ENCODE measurements around the gene OR51L1.

GRCh38 chr11:5042091-5042490, 47.4 kb downstream of the OR51L1 start:
- TF ChIP-seq CTCF (IDR thresholded peaks at IDR 0.05 in 8 of 11, conservative IDR thresholded peaks at IDR 0.05 in 3 of 11) (no peak), POLR2AphosphoS5 (IDR thresholded peaks at IDR 0.05) (no peak), POLR2A (IDR thresholded peaks at IDR 0.05) (no peak)

Data from spleen (tissue), 7 donors.